Esophagus muscularis mucosa (tissue), 4 donors: ENCODE data around the gene USP22.

ENCODE experiments used
- CTCF ChIP-seq, 3 experiments: fragments of 200-600 bp in 2 of 3; fragments of 450-650 bp in 1 of 3; sonication (generic) in 2 of 3; IDR thresholded peaks; one replicate each; pipeline ENCODE4 v1.5.1; 2017 to 2019; ENCODE audit warnings: antibody characterized with exemption in 3 of 3, mild to moderate bottlenecking in 2 of 3, moderate library complexity in 1 of 3
- EP300 ChIP-seq: sonication (generic); formaldehyde crosslinking; IDR thresholded peaks from one replicate; pipeline ENCODE4 v1.6.1; 2017; ENCODE audit warnings: antibody characterized with exemption
- POLR2A ChIP-seq: fragments of 450-650 bp; IDR thresholded peaks from one replicate; pipeline ENCODE4 v1.6.1; 2017; ENCODE audit warnings: antibody characterized with exemption, moderate library complexity, mild to moderate bottlenecking, low read depth
- POLR2AphosphoS5 ChIP-seq, 2 donors: sonication (generic); formaldehyde crosslinking; IDR thresholded peaks; one replicate each; pipeline ENCODE4 v1.6.1; 2017; ENCODE audit warnings: antibody characterized with exemption in 2 of 2

GRCh38 chr17:20961586-20961985 is 81.2 kb downstream of the USP22 start:
- TF ChIP-seq CTCF (IDR thresholded peaks at IDR 0.05) (no peak), EP300 (no peak), POLR2A (no peak), POLR2AphosphoS5 (IDR thresholded peaks at IDR 0.05) (no peak)
